Frontal cortex (tissue), 4 donors: ENCODE data around the gene RUNX3. TPM values are rescaled to one million over a fixed set of nuclear protein-coding genes. Genes with fewer than 3 reads are reported as not detected.

Source experiments
- DNase-seq, 2 donors: peaks; one replicate each; pipeline ENCODE4 v3.0.0; 2012; ENCODE audit warnings: low spot score in 2 of 2
- FAIRE-seq: peaks from 2 replicates; lab custom pipeline; 2012; peaks lifted over from hg19 to GRCh38; lab: Jason Lieb, UNC
- total RNA-seq: library from RNA; depleted of rRNA; stranded (reverse); fragments of >200 nt; gene quantifications from one replicate; pipeline ENCODE4 v1.2.3, GENCODE V29; 2014
- donor health status: control.
- donor health status: control.
- donor health status: control.

RUNX3 gene
- total RNA-seq, 1 donor from 2014 or later = not detected

- FAIRE-seq = no peak
- DNase-seq = no peak
Observed at GRCh38 chr1:24905355-24905978, 24.6 kb downstream of the RUNX3 start.

- DNase-seq (peak in 1 of 2 donors; percentile 18), FAIRE-seq (no peak)
Observed at GRCh38 chr1:24904731-24905354, 25.2 kb downstream of the RUNX3 start.

GRCh38 chr1:24903955-24904730, 25.9 kb downstream of the RUNX3 start:
- peak in 1 of 2 donors; percentile 16 for DNase-seq
- no peak for FAIRE-seq

- no peak for FAIRE-seq
- DNase-seq = no peak
Observed at GRCh38 chr1:24903560-24903954, 26.5 kb downstream of the RUNX3 start.

DNA sequence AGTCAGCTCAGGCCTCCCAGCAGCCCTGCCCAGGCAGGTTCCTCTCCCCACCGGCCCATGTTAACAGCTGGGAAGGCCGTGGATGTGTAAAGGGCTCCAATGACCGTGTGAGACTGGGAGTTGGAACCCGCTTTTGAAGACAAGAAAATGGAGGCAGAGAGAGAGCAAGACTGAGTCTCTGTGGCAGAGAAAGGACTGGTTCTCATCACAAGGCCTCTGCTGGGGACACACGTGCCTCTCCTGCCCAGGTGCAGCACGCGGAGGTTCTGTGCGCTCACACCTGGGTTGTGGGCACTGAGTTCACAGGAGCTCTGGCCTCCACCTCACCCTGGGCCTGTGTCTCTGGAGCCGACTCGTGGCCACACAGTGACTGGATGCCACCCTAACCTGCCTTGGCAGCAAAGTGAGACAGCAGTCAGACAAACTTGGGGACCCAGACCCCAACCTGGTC, 27.0 kb downstream of the RUNX3 start:
- FAIRE-seq (no peak), DNase-seq (no peak)

DNA sequence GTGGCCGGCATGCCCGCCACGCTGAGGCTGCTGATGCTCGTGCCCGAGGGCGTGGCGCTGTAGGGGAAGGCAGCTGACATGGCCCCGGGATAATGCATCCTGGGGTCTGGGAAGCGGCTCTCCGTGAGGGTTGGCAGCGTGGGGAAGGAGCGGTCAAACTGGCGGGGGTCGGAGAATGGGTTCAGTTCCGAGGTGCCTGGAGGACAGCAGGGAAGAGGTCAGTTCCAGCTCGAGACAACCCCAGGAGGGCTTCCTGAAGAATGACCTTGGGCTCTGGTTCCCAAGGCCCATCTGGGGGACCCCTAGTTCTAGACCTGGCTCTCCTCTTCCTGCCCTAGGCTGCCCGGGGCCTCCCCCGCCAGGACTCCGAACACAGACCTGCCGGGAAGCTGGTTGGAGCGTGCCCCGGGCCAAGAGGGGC, 27.6 kb downstream of the RUNX3 start:
- DNase-seq (no peak), FAIRE-seq (no peak)

DNA sequence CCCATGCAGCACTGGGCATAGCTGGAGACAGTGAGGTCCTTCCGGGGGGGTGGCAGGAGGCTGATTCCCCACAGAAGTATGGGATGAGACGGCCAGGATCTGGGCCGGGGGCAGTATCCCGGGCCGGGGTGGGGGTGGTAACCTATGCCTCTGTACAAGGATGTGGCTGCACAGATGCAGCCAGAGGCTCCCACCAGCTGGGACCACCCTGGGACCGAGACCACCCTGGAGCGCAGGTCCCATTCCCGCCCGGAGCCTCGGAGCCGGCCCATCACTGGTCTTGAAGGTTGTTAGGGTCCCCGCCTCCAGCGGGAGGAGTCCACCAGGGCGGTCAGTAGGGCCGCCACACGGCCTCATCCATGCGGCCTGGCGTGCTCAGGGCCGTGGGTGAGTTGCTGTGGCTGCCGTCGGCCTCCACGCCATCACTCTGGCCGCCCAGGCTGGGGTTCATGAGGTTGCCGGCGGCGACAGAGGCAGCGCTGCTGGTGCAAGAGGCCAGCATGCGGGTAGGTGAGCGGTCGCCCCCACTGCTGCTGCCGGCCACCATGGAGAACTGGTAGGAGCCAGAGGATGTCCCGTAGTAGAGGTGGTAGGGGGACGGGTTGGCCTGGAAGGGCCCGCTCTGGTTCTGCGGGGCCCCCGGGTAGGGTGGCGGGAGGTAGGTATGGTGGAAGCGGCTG, 28.1 kb downstream of the RUNX3 start:
- FAIRE-seq = no peak
- no peak for DNase-seq

DNA sequence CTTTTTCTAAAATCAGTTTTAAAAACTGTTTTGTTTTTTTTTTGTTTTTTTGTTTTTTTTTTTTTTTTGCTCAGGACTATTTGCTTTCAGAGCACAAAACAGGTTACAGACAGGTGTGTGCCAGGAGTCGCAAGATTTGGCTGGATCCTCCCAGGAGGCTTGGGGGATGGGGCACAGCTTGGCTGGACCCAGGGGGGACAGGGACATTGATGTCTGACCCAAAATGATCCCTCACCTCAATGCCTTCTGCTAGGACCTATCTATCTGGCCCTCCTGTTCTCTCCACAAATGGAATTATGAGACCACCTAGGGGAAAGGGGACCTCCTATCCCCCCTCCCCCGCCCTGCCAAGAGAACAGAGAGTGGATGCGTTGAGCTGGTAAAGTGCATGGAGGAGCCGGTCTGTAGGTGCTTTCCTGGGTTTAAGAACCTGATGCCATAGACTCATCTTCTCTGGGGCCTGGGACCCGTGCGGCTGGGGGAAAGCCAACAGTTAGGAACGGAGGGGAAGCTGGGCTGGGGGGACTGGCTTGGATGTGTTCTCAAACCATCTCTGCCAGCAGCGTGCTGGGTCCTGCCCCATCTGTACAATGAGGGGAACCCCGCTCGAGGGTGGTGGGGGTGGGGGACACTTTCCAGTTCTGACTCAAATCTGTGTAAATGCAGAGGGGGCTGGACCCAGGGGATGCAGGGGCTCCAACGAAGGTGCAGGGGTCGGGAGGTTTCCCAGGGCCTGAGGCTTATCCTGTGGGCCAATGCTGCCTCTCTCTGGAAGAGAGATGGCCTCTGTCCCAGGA, 28.9 kb downstream of the RUNX3 start:
- DNase-seq (no peak), FAIRE-seq (no peak)

GRCh38 chr1:24900486-24900849, 29.6 kb downstream of the RUNX3 start:
- no peak for DNase-seq
- FAIRE-seq = no peak

DNA sequence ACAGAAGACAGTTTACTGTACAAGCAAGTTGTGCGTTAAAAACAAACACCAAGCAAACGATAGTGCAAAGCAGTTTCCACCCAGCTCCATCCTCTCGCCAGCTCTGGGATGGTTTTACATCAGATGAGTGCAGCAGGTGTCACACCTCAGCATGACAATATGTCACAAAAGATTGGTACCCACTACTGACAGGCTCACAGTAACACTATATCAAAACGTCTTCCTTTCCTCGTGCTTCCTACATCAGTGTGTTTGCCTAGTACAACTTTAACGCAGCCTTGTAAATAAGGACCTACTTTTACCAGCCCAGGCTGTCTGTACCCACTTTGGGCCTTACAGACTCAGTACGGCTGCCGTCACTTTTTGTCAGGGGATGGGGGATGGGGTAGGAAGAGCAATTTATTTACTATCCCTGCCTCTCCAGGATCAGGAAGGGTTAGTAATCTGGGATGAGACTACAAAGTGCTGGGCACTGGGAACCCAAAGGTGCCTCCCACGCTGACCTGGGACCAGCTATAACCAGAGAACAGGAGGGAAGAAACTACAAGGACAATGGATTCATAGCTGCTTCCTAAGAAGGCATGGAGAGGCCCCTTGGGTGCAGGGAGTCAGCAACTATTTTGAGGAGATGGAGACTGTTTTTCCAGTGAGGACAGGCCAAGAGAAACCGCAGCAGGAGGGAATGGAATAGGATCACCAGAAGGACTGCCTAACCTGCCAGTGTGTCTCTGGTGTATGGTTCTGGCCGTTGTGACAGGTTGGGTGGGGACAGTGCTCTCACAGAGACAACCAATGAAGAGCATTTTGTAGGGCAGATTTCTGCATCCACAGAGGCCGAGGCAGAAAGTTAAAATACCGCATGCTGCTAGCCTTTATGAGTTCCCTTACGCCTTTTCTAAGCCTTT, 30.2 kb downstream of the RUNX3 start:
- DNase-seq (peak in 1 of 2 donors; percentile 10), FAIRE-seq (no peak)

- FAIRE-seq = no peak
- DNase-seq = no peak
Observed at GRCh38 chr1:24898909-24899439, 31.1 kb downstream of the RUNX3 start.

- peak in 1 of 2 donors; percentile 65 for DNase-seq
Observed at GRCh38 chr1:24898152-24898908, 31.7 kb downstream of the RUNX3 start.

GRCh38 chr1:24897263-24898151, 32.6 kb downstream of the RUNX3 start:
- FAIRE-seq (no peak), DNase-seq (no peak)

More at GRCh38 chr1:24898152-24898908, 31.7 kb downstream of the RUNX3 start:
- FAIRE-seq = no peak

- FAIRE-seq (no peak), DNase-seq (peak in 1 of 2 donors; percentile 12)
Observed at GRCh38 chr1:24896596-24897262, 33.3 kb downstream of the RUNX3 start.

- DNase-seq (no peak), FAIRE-seq (no peak)
Observed at GRCh38 chr1:24896176-24896575, 33.9 kb downstream of the RUNX3 start.

GRCh38 chr1:24895511-24895910, 34.6 kb downstream of the RUNX3 start:
- DNase-seq (no peak), FAIRE-seq (no peak)
